Prostate gland (tissue), 2 donors: ENCODE measurements around the gene HBS1L.

Experiments used
- POLR2A ChIP-seq: fragments of 450-650 bp; IDR thresholded peaks from one replicate; pipeline ENCODE4 v1.6.1; 2016; ENCODE audit warnings: antibody characterized with exemption, mild to moderate bottlenecking
- TF ChIP-seq, protein P1 (sequence below), 4 experiments: fragments of 200-600 bp in 2 of 4; fragments of 450-650 bp in 2 of 4; sonication (generic) in 2 of 4; IDR thresholded peaks; 1 replicate in 3 of 4; 2 replicates in 1 of 4; pipeline ENCODE4 v1.5.1; 2016 to 2019; ENCODE audit warnings: antibody characterized with exemption in 4 of 4, mild to moderate bottlenecking in 2 of 4, moderate library complexity in 2 of 4

- TF ChIP-seq, protein P1, sequence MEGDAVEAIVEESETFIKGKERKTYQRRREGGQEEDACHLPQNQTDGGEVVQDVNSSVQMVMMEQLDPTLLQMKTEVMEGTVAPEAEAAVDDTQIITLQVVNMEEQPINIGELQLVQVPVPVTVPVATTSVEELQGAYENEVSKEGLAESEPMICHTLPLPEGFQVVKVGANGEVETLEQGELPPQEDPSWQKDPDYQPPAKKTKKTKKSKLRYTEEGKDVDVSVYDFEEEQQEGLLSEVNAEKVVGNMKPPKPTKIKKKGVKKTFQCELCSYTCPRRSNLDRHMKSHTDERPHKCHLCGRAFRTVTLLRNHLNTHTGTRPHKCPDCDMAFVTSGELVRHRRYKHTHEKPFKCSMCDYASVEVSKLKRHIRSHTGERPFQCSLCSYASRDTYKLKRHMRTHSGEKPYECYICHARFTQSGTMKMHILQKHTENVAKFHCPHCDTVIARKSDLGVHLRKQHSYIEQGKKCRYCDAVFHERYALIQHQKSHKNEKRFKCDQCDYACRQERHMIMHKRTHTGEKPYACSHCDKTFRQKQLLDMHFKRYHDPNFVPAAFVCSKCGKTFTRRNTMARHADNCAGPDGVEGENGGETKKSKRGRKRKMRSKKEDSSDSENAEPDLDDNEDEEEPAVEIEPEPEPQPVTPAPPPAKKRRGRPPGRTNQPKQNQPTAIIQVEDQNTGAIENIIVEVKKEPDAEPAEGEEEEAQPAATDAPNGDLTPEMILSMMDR (IDR thresholded peaks at IDR 0.05): no peak
- TF ChIP-seq POLR2A: no peak
Observed at GRCh38 chr6:134921721-134922261, 132.8 kb downstream of the HBS1L start.
